Sigmoid colon (tissue), 7 donors: ENCODE data around the gene NAALADL2. TPM values are rescaled to one million over a fixed set of nuclear protein-coding genes. Genes with fewer than 3 reads are reported as not detected.

ENCODE experiments used
- DNase-seq: peaks from one replicate; pipeline ENCODE4 v3.0.0-alpha.2; 2019
- H3K27ac ChIP-seq, 4 donors: fragments of 200-600 bp; sonication (generic); one replicate each; pipeline ENCODE4 v1.5.1; 2016 to 2019; ENCODE audit warnings: mild to moderate bottlenecking in 1 of 4
- H3K27me3 ChIP-seq, 3 donors: fragments of 200-600 bp; sonication (generic); one replicate each; pipeline ENCODE4 v1.5.1; 2019; ENCODE audit warnings: mild to moderate bottlenecking in 1 of 3
- H3K36me3 ChIP-seq, 4 donors: fragments of 200-600 bp; sonication (generic); one replicate each; pipeline ENCODE4 v1.5.1; 2016 to 2019
- H3K4me1 ChIP-seq, 4 donors: fragments of 200-600 bp; sonication (generic); one replicate each; pipeline ENCODE4 v1.5.1; 2017 to 2019
- H3K4me3 ChIP-seq, 4 donors: fragments of 200-600 bp; sonication (generic); one replicate each; pipeline ENCODE4 v1.5.1; 2017 to 2019; ENCODE audit warnings: mild to moderate bottlenecking in 2 of 4, moderate library complexity in 1 of 4
- H3K9me3 ChIP-seq, 4 donors: fragments of 200-600 bp in 3 of 4; sonication (generic) in 3 of 4; one replicate each; pipeline versions ENCODE4 v1.5.1 to v1.6.1; 2013 to 2019
- CTCF ChIP-seq, 4 experiments: fragments of 450-650 bp in 3 of 4; fragments of 200-600 bp in 1 of 4; IDR thresholded peaks; one replicate each; pipeline ENCODE4 v1.5.1; 2016 to 2019; ENCODE audit warnings: antibody characterized with exemption in 4 of 4, mild to moderate bottlenecking in 3 of 4, moderate library complexity in 2 of 4
- EP300 ChIP-seq, 4 donors: sonication (generic); formaldehyde crosslinking; IDR thresholded peaks; one replicate each; pipeline ENCODE4 v1.6.1; 2017; ENCODE audit warnings: antibody characterized with exemption in 4 of 4
- POLR2A ChIP-seq, 2 donors: fragments of 450-650 bp; IDR thresholded peaks; one replicate each; pipeline ENCODE4 v1.6.1; 2016; ENCODE audit warnings: antibody characterized with exemption in 2 of 2, mild to moderate bottlenecking in 2 of 2, moderate library complexity in 2 of 2
- POLR2AphosphoS5 ChIP-seq, 4 donors: sonication (generic); formaldehyde crosslinking; IDR thresholded peaks; one replicate each; pipeline ENCODE4 v1.6.1; 2017; ENCODE audit warnings: antibody characterized with exemption in 4 of 4
- WGBS, 2 donors: extraction: QIAGEN DNeasy Blood & Tissue Kit; methylation state at CpG; one replicate each; pipeline ENCODE4 v1.1.7; 2013; 5-methylcytosine and 5-hydroxymethylcytosine counted together
- intact Hi-C: fragments of 100-400 bp; cut with DNase I; formaldehyde crosslinking; loops from one replicate; pipeline ENCODE4 v1.15.1; 2023
- polyA plus RNA-seq, 3 donors: library from polyadenylated mRNA; stranded (reverse); fragments of 200-250 nt; gene quantifications; one replicate each; pipeline ENCODE4 v1.2.3, GENCODE V29; 2013
- total RNA-seq, 4 donors: library from RNA; depleted of rRNA; stranded (reverse); fragments of >200 nt; gene quantifications; one replicate each; pipeline ENCODE4 v1.1.0, GENCODE V29; 2016
- donor health status: healthy with polysubstance abuse.
- donor health status: Bipolar disorder and iron deficiency.
- donor health status: healthy.

The NAALADL2 gene
- total and polyA plus RNA-seq, 7 donors = 0.46 to 18.5 (median 6.0) TPM

GRCh38 chr3:175398676-175399075 is 539.5 kb downstream of the NAALADL2 start:
- no peak for TF ChIP-seq POLR2AphosphoS5 (IDR thresholded peaks at IDR 0.05)
- TF ChIP-seq EP300 (IDR thresholded peaks at IDR 0.05) = no peak
- TF ChIP-seq CTCF (IDR thresholded peaks at IDR 0.05) = no peak
- no peak for TF ChIP-seq POLR2A (IDR thresholded peaks at IDR 0.05)
- H3K4me1 ChIP-seq = peaks cover 0 to 10% (median 6%) of the 10 kb centered on the region in 4 donors
- no peak for DNase-seq
- no peaks in the 10 kb centered on the region for H3K9me3 ChIP-seq
- no peak overlapping the region for H3K27ac ChIP-seq
- 76 to 87% methylated on average over 4 of the region's 4 CpGs for WGBS, 2 donors
- H3K27me3 ChIP-seq = no peaks in the 10 kb centered on the region
- intact Hi-C loops = no loop called here
- H3K36me3 ChIP-seq = no peaks in the 10 kb centered on the region
- no peak overlapping the region for H3K4me3 ChIP-seq

GRCh38 chr3:175399156-175399840 is 540.2 kb downstream of the NAALADL2 start:
- Histone ChIP-seq H3K4me1 (peaks cover 0 to 10% (median 6%) of the 10 kb centered on the region in 4 donors), H3K27ac (no peak overlapping the region), H3K36me3 (no peaks in the 10 kb centered on the region), H3K27me3 (no peaks in the 10 kb centered on the region), H3K4me3 (no peak overlapping the region), H3K9me3 (no peaks in the 10 kb centered on the region)
- TF ChIP-seq CTCF (IDR thresholded peaks at IDR 0.05) = no peak
- WGBS, 2 donors = 87 to 94% methylated on average over 5 of the region's 5 CpGs
- intact Hi-C loops = no loop called here
- DNase-seq = no peak

GRCh38 chr3:175404027-175404426 is 544.9 kb downstream of the NAALADL2 start:
- H3K4me3 ChIP-seq = no peak overlapping the region
- 88 to 97% methylated on average over 1 of the region's 1 CpG for WGBS, 2 donors
- DNase-seq = no peak
- TF ChIP-seq CTCF (IDR thresholded peaks at IDR 0.05) (no peak), POLR2AphosphoS5 (IDR thresholded peaks at IDR 0.05) (no peak), POLR2A (IDR thresholded peaks at IDR 0.05) (no peak), EP300 (IDR thresholded peaks at IDR 0.05) (no peak)
- no peak overlapping the region for H3K27ac ChIP-seq
- H3K4me1 ChIP-seq = peaks cover 0 to 8% (median 6%) of the 10 kb centered on the region in 4 donors
- H3K27me3 ChIP-seq = no peaks in the 10 kb centered on the region
- no peaks in the 10 kb centered on the region for H3K36me3 ChIP-seq
- no peaks in the 10 kb centered on the region for H3K9me3 ChIP-seq
- intact Hi-C loops = no loop called here

- no peak overlapping the region for H3K4me3 ChIP-seq
- WGBS, 2 donors = 90 to 97% methylated on average over 1 of the region's 1 CpG
- H3K4me1 ChIP-seq = peaks cover 0 to 2% (median 1%) of the 10 kb centered on the region in 4 donors
- H3K9me3 ChIP-seq = no peaks in the 10 kb centered on the region
- H3K27ac ChIP-seq = no peak overlapping the region
- DNase-seq = no peak
- no peaks in the 10 kb centered on the region for H3K36me3 ChIP-seq
- intact Hi-C loops = no loop called here
- no peaks in the 10 kb centered on the region for H3K27me3 ChIP-seq
- TF ChIP-seq CTCF (IDR thresholded peaks at IDR 0.05) = no peak
- TF ChIP-seq POLR2AphosphoS5 (IDR thresholded peaks at IDR 0.05) = no peak
- no peak for TF ChIP-seq POLR2A (IDR thresholded peaks at IDR 0.05)
- no peak for TF ChIP-seq EP300 (IDR thresholded peaks at IDR 0.05)
These were observed 545.5 kb downstream of the NAALADL2 start for GRCh38 chr3:175404621-175405020.

- H3K27me3 ChIP-seq = no peaks in the 10 kb centered on the region
- 73 to 80% methylated on average over 1 of the region's 1 CpG for WGBS, 2 donors
- H3K36me3 ChIP-seq = no peaks in the 10 kb centered on the region
- H3K27ac ChIP-seq = no peak overlapping the region
- no peak overlapping the region for H3K4me3 ChIP-seq
- intact Hi-C loops = no loop called here
- no peak for DNase-seq
- H3K9me3 ChIP-seq = no peaks in the 10 kb centered on the region
- H3K4me1 ChIP-seq = no peaks in the 10 kb centered on the region
- no peak for TF ChIP-seq EP300 (IDR thresholded peaks at IDR 0.05)
- TF ChIP-seq POLR2AphosphoS5 (IDR thresholded peaks at IDR 0.05) = no peak
- TF ChIP-seq POLR2A (IDR thresholded peaks at IDR 0.05) = no peak
- no peak for TF ChIP-seq CTCF (IDR thresholded peaks at IDR 0.05)
These were observed 551.1 kb downstream of the NAALADL2 start for GRCh38 chr3:175410251-175410650.
